ENCODE results near the gene RNF115. TPM values are rescaled to one million over a fixed set of nuclear protein-coding genes. Genes with fewer than 3 reads are reported as not detected.

RNF115 gene
- total and polyA plus RNA-seq, 2 donors (not counting 3 experiments of a cell fraction or from before 2014, with no cell fraction given), result 7.6 to 17.3 TPM

DNA sequence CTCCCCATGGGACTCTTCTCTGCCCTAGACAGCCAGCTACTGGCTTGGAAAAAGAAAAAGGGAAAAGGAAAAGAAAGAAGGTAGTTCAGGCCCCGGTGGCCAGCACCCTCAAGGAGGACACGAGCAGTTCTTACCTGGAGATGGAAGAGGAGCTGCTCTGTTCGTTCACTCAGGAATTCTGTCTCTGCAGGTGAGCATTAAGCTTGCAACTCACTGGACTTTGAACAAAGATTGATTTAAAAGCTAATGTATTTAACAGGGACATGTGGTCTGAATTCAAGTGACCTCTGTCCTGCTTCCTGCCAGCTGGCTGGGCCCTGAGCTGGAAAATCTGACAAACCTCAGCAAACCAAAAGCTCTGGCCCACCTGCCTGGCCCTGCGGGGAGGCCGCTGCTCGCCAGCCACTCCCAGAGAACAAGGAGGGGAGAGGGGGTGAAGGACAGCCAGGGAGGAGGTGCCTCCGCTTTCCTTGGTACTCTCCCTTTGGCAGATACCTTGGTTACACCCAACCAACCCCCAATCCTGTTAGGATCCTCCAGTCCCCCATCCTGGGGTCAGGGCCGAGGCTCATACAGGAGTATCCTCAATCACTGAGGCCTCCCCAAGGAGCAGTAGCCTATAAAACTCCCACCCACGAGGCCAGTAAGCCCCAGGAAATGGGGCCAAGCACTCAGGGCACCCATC, 116.6 kb downstream of the RNF115 start, which contains the start of gene PDZK1:
PDZK1 (minus strand) TSS at position 186 of the 685 bp plus-strand sequence. CDS start 19,347 bp downstream, outside the sequence.
- BruUV-seq (replicated peaks), result no TSS peak
- DNase-seq (ENCODE audit: low read depth, low spot score), result no peak
- no peak within 1 kb of the TSS for H2AFZ ChIP-seq (ENCODE audit: low read depth, low read length)

More for the DNA sequence above, 116.6 kb downstream of the RNF115 start, which contains the start of gene PDZK1:
- ChIA-PET POLR2A (no interaction called here), CTCF (interaction anchor here (1.5 to 1.6 kb wide), 2 partner anchors 13 to 95 kb away, joined by 3 to 5 read pairs; no protein-coding TSS in a partner anchor)
- Histone ChIP-seq H3K27me3 (ENCODE audit: control insufficient read depth in 2 of 2, insufficient read depth in 2 of 2, low read length in 2 of 2) (peaks cover 6 to 7% of the 10 kb centered on the region in 2 experiments), H3K9ac (replicated peaks; ENCODE audit: extremely low read depth, insufficient read depth, low read length) (no peak within 1 kb of the TSS), H3K36me3 (ENCODE audit: control insufficient read depth in 2 of 2, extremely low read depth in 1 of 2, insufficient read depth in 2 of 2, low read length in 2 of 2) (no peaks in the 10 kb centered on the region), H3K79me2 (ENCODE audit: control insufficient read depth, insufficient read depth, low read length) (no peaks in the 10 kb centered on the region), H3K9me1 (replicated peaks; ENCODE audit: control insufficient read depth, extremely low read depth, insufficient read depth, low read length) (no peaks in the 10 kb centered on the region), H3K27ac (ENCODE audit: insufficient read depth, low read depth, low read length) (no peak within 1 kb of the TSS), H4K20me1 (replicated peaks; ENCODE audit: control insufficient read depth, extremely low read depth, insufficient read depth, low read length) (no peaks in the 10 kb centered on the region), H3K9me3 (replicated peaks; ENCODE audit: control insufficient read depth, insufficient read depth, low read length) (no peaks in the 10 kb centered on the region), H3K4me2 (ENCODE audit: insufficient read depth, low read length) (no peak within 1 kb of the TSS), H3K4me3 (replicated peaks in 1 of 3; ENCODE audit: insufficient read depth in 1 of 3, low read depth in 1 of 3, low read length in 3 of 3) (no peak within 1 kb of the TSS), H3K4me1 (ENCODE audit: control insufficient read depth, extremely low read depth, insufficient read depth, low read length) (no peaks in the 10 kb centered on the region)
- dilution Hi-C loops (cut with MboI; ENCODE audit: extremely low pct_ligation_motif_present, low sequenced_read_pairs), result no loop called here
- intact Hi-C loops (cut with micrococcal nuclease), result no loop called here
- TF ChIP-seq, protein P1, sequence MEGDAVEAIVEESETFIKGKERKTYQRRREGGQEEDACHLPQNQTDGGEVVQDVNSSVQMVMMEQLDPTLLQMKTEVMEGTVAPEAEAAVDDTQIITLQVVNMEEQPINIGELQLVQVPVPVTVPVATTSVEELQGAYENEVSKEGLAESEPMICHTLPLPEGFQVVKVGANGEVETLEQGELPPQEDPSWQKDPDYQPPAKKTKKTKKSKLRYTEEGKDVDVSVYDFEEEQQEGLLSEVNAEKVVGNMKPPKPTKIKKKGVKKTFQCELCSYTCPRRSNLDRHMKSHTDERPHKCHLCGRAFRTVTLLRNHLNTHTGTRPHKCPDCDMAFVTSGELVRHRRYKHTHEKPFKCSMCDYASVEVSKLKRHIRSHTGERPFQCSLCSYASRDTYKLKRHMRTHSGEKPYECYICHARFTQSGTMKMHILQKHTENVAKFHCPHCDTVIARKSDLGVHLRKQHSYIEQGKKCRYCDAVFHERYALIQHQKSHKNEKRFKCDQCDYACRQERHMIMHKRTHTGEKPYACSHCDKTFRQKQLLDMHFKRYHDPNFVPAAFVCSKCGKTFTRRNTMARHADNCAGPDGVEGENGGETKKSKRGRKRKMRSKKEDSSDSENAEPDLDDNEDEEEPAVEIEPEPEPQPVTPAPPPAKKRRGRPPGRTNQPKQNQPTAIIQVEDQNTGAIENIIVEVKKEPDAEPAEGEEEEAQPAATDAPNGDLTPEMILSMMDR (IDR thresholded peaks at IDR 0.05; ENCODE audit: extremely low read depth in 1 of 2, insufficient read depth in 1 of 2, low read depth in 1 of 2, low read length in 2 of 2), result no peak
- no peak for TF ChIP-seq POLR2A (IDR thresholded peaks at IDR 0.05; ENCODE audit: low read depth, low read length)
- no peak for TF ChIP-seq JUN (IDR thresholded peaks at IDR 0.05; ENCODE audit: borderline replicate concordance, insufficient read depth, insufficient read length, low read depth)
- TF ChIP-seq, protein P2, sequence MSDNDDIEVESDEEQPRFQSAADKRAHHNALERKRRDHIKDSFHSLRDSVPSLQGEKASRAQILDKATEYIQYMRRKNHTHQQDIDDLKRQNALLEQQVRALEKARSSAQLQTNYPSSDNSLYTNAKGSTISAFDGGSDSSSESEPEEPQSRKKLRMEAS (IDR thresholded peaks at IDR 0.05; ENCODE audit: insufficient read depth, insufficient read length), result no peak
- TF ChIP-seq GATA2 (IDR thresholded peaks at IDR 0.05; ENCODE audit: insufficient read depth, insufficient read length, low read depth, low read length), result no peak
- FAIRE-seq, result no peak
